Urinary bladder (tissue), 4 donors: ENCODE measurements around the gene NCOA5. TPM values are rescaled to one million over a fixed set of nuclear protein-coding genes. Genes with fewer than 3 reads are reported as not detected.

Experiments
- DNase-seq: peaks from one replicate; pipeline ENCODE4 v3.0.0-alpha.2; 2015; ENCODE audit errors: extremely low spot score
- H3K27ac ChIP-seq: one replicate; pipeline ENCODE4 v1.5.1; 2013; ENCODE audit warnings: low read depth, mild to moderate bottlenecking, moderate library complexity
- H3K36me3 ChIP-seq: one replicate; pipeline ENCODE4 v1.6.1; 2013; ENCODE audit warnings: mild to moderate bottlenecking, moderate library complexity; ENCODE audit not compliant: insufficient read depth
- H3K4me1 ChIP-seq: one replicate; pipeline ENCODE4 v1.6.1; 2013; ENCODE audit warnings: mild to moderate bottlenecking, moderate library complexity; ENCODE audit not compliant: insufficient read depth
- H3K4me3 ChIP-seq: one replicate; pipeline ENCODE4 v1.5.1; 2013; ENCODE audit warnings: low read depth, low read length
- WGBS: extraction: QIAGEN DNeasy Blood & Tissue Kit; methylation state at CpG from one replicate; pipeline ENCODE4 v1.1.7; 2013; 5-methylcytosine and 5-hydroxymethylcytosine counted together
- polyA plus RNA-seq: library from polyadenylated mRNA; stranded (reverse); fragments of 200-250 nt; gene quantifications from one replicate; pipeline ENCODE4 v1.2.3, GENCODE V29; 2013
- total RNA-seq: library from RNA; depleted of rRNA; stranded (reverse); fragments of >200 nt; gene quantifications from one replicate; pipeline ENCODE4 v1.2.3, GENCODE V29; 2014
- donor health status: healthy with polysubstance abuse.
- donor health status: healthy.

NCOA5 gene
- total and polyA plus RNA-seq, 2 donors, result 13.2 to 21.9 TPM

GRCh38 chr20:46057856-46058598, 31.7 kb downstream of the NCOA5 start:
- DNase-seq, result no peak

DNA sequence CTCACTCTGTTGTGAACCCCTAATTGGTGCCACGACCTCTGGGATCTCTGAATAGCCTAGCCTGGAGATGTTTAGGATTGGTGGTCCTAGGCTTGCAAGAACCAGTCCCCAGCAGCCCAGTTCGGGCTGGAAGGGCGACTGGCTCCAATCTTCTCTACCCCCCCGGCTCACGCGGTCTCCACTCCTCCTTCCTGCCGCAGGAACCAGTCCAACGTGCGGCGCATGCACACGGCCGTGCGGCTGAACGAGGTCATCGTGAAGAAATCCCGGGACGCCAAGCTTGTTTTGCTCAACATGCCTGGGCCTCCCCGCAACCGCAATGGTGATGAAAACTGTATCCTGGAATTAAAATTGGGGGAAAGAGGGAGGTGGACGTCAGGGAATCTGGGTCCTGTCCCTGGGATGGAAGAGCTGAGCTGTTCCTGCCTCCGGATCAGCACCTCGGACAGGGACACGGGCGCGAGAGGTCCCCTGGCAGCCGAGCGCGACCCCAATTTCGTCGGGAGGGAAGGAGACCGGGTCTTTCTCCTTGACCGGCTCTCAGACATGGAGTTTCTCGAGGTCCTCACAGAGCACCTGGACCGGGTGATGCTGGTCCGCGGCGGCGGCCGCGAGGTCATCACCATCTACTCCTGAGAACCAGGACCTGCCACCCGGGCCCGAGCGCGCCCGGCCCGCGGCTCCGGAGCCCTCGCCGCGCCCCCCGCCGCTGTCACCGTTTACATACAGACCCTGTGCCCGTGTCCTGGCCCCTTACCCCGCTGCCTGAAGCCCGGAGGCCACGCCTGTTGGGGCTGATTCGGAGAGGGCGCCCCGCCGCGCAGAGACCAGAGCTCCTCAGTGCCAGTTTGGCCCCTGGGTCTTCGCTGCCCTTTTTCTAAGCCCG, 32.5 kb downstream of the NCOA5 start:
- Histone ChIP-seq H3K36me3 (peaks cover 3% of the 10 kb centered on the region), H3K4me1 (no peaks in the 10 kb centered on the region), H3K4me3 (no peak overlapping the region), H3K27ac (no peak overlapping the region)
- DNase-seq, result no peak
- 14% methylated on average over 65 of the region's 65 CpGs for WGBS

More at GRCh38 chr20:46057856-46058598, 31.7 kb downstream of the NCOA5 start:
- H3K27ac ChIP-seq, result no peak overlapping the region
- H3K36me3 ChIP-seq, result peaks cover 3% of the 10 kb centered on the region
- H3K4me3 ChIP-seq, result no peak overlapping the region
- WGBS, result 3% methylated on average over 66 of the region's 66 CpGs
- H3K4me1 ChIP-seq, result no peaks in the 10 kb centered on the region

- no peaks in the 10 kb centered on the region for H3K4me1 ChIP-seq
- H3K4me3 ChIP-seq, result no peak overlapping the region
- no peaks in the 10 kb centered on the region for H3K36me3 ChIP-seq
- no peak overlapping the region for H3K27ac ChIP-seq
- no peak for DNase-seq
- 79% methylated on average over 15 of the region's 15 CpGs for WGBS
Measured at GRCh38 chr20:46056027-46056833, 33.5 kb downstream of the NCOA5 start.

GRCh38 chr20:46055269-46055668, 34.5 kb downstream of the NCOA5 start:
- Histone ChIP-seq H3K27ac (no peak overlapping the region), H3K4me1 (no peaks in the 10 kb centered on the region), H3K4me3 (no peak overlapping the region), H3K36me3 (no peaks in the 10 kb centered on the region)
- 32% methylated on average over 1 of the region's 1 CpG for WGBS
- no peak for DNase-seq

DNA sequence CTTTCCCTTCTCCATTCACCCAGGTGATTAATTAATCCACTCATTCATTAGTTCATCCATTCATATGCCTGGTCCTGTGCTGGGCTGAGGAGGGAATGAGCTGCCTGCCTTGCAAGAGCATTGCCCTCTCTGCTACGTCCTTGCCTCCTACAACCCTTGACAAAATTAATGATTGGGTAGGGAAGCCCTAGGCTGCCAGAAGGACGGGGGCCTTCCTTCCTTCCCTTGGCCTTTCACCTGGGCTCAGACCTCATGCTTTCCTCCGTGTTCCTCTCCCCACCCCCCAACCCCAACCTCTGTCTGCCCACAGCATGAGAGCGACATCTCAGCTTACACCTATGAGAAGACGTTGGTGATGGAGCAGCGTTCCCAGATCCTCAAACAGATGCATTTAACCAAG, 35.2 kb downstream of the NCOA5 start:
- Histone ChIP-seq H3K36me3 (no peaks in the 10 kb centered on the region), H3K4me1 (no peaks in the 10 kb centered on the region), H3K4me3 (no peak overlapping the region), H3K27ac (no peak overlapping the region)
- no peak for DNase-seq
- 54% methylated on average over 6 of the region's 6 CpGs for WGBS

GRCh38 chr20:46053416-46053815, 36.3 kb downstream of the NCOA5 start:
- H3K36me3 ChIP-seq, result no peaks in the 10 kb centered on the region
- no peak for DNase-seq
- H3K4me1 ChIP-seq, result no peaks in the 10 kb centered on the region
- no peak overlapping the region for H3K27ac ChIP-seq
- H3K4me3 ChIP-seq, result no peak overlapping the region
- 85% methylated on average over 8 of the region's 8 CpGs for WGBS

GRCh38 chr20:46051556-46052308, 38.0 kb downstream of the NCOA5 start:
- no peaks in the 10 kb centered on the region for H3K36me3 ChIP-seq
- 67% methylated on average over 19 of the region's 19 CpGs for WGBS
- no peak overlapping the region for H3K4me3 ChIP-seq
- no peaks in the 10 kb centered on the region for H3K4me1 ChIP-seq
- H3K27ac ChIP-seq, result no peak overlapping the region
- no peak for DNase-seq

DNA sequence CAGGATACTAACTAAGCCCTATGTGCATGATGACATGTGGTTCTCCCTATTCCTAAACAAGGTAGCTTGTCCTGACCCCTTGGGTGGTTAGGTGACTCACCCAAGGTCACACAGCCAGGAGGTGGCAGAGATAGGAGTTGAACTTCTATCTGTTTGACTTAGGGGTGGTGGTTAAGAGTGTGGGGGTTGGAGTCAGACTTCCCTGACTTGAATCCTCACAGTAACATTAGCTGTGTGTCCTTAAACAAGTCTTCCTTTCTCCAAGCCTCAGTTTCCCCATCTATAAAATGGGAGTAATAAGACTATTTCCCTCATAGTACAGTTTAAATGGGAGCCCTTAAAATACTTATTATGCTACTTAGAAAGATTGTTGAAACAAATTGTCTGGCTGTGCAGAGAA, 38.9 kb downstream of the NCOA5 start:
- Histone ChIP-seq H3K4me3 (no peak overlapping the region), H3K27ac (no peak overlapping the region), H3K36me3 (no peaks in the 10 kb centered on the region), H3K4me1 (no peaks in the 10 kb centered on the region)
- no peak for DNase-seq

GRCh38 chr20:46050444-46050843, 39.3 kb downstream of the NCOA5 start:
- Histone ChIP-seq H3K4me1 (no peaks in the 10 kb centered on the region), H3K27ac (no peak overlapping the region), H3K36me3 (no peaks in the 10 kb centered on the region), H3K4me3 (no peak overlapping the region)
- 58% methylated on average over 10 of the region's 10 CpGs for WGBS
- DNase-seq, result no peak

DNA sequence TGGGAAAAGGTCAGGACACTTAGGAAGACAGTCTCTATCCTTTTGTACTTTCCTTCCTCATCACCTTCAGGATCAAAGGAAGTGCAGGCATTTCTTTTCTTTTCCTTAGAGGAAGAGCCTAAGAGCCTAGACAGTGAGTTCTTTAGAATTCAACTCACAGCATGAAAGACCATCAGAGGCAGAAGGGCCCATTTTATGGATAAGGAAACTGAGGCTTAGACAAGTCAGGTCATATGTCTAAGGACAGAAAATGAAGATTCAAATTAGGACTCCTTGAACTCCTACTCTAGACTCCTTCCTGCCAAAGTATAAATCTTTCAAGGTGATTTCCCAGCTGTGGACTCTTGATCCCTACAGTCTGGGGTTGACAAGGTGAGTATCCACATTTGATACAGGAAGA, 39.9 kb downstream of the NCOA5 start:
- Histone ChIP-seq H3K4me1 (no peaks in the 10 kb centered on the region), H3K36me3 (no peaks in the 10 kb centered on the region), H3K27ac (no peak overlapping the region), H3K4me3 (no peak overlapping the region)
- DNase-seq, result no peak

DNA sequence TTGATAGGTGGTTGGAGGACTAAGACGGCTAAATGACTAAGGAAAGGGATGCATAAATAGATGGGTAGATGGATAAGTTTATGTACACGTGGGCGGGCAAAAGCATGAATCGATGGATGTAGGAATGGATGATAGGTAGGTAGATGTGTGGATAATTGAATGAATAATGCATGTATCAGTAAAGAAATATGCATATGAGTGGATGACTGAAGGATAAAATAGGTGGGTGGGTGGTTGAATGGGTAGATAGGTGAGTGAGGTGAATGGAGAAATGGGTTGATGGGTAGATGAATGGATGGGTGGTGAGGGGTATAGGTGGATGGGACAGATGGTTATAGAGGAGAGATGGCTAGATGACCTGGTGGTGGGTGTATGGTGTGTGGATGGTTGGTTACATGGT, 40.6 kb downstream of the NCOA5 start:
- Histone ChIP-seq H3K4me3 (no peak overlapping the region), H3K4me1 (no peaks in the 10 kb centered on the region), H3K36me3 (no peaks in the 10 kb centered on the region), H3K27ac (no peak overlapping the region)
- WGBS, result 86% methylated on average over 4 of the region's 4 CpGs
- no peak for DNase-seq

GRCh38 chr20:46047821-46048220, 41.9 kb downstream of the NCOA5 start:
- H3K36me3 ChIP-seq, result no peaks in the 10 kb centered on the region
- 67% methylated on average over 8 of the region's 8 CpGs for WGBS
- DNase-seq, result no peak

More at GRCh38 chr20:46047821-46048220, 41.9 kb downstream of the NCOA5 start:
- Histone ChIP-seq H3K4me3 (no peak overlapping the region), H3K4me1 (no peaks in the 10 kb centered on the region), H3K27ac (no peak overlapping the region)
